ENCODE measurements around the gene C10orf90.

GRCh38 chr10:126551202-126551601 lies 119.3 kb downstream of the C10orf90 start:
- TF ChIP-seq CTCF (IDR thresholded peaks at IDR 0.05; ENCODE audit: low read depth, low read length, poor library complexity, severe bottlenecking) (no peak), EZH2phosphoT487 (IDR thresholded peaks at IDR 0.05; ENCODE audit: borderline replicate concordance, low read length) (no peak)

Measured in DOHH2 (cell line).